Activated CD4-positive, alpha-beta T cell treated with anti-CD3 and anti-CD28 coated beads, Interleukin-2, amount 50 U/mL, for 24 hours (primary cell): ENCODE data around the gene PTPA.
"Not testable (repeated sequence)": the region's sequence is repeated elsewhere in the genome, so short reads cannot be mapped to it uniquely, and the experiment has no call there.

Experiments used
- DNase-seq, 2 donors: peaks; one replicate each; pipeline ENCODE4 v3.0.0-alpha.2; 2020; ENCODE audit warnings: low read depth in 1 of 2, low spot score in 1 of 2

The PTPA gene

GRCh38 chr9:129151469-129151868, 40.3 kb downstream of the PTPA start:
- no peak for DNase-seq

- no peak for DNase-seq
These were observed 43.8 kb downstream of the PTPA start for GRCh38 chr9:129154866-129155477.

DNA sequence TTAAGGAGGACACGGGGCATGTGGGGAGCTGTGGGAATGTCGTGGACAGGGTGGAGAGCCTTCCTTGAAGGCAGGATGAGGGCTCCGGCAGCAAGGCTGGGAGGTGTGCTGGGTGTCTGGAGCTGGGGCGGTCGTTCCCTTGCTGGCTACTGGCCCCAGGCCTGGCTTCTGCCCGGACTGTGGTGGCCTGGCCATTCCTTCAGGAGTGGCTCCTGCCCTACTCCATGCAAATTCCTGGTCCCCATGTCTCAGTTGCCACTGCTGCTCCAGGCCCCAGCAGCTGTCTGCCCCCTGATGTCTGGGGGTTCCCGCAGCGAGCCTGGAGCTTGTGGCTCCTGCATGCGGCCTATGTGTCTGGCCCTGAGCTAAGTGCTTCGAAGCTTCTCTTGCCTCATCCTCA, 44.9 kb downstream of the PTPA start:
- DNase-seq: no peak

- no peak for DNase-seq
These were observed 49.7 kb downstream of the PTPA start for GRCh38 chr9:129160712-129161533.

DNA sequence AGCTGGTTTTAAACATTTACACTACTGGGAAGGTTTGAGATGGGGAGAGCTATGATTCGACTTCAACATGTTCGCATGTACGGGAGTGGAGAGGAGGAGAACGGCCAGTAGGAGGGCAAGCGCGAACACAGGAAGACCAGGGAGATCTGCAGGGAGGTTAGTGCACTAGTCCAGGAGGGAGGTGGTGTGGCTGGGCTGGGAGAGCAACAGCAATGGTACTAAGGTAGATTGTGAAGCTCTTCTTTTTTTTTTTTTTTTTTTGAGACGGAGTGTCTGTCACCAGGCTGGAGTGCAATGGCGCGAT, 50.3 kb downstream of the PTPA start:
- DNase-seq: no peak

GRCh38 chr9:129162497-129163197, 51.4 kb downstream of the PTPA start:
- no peak for DNase-seq

DNA sequence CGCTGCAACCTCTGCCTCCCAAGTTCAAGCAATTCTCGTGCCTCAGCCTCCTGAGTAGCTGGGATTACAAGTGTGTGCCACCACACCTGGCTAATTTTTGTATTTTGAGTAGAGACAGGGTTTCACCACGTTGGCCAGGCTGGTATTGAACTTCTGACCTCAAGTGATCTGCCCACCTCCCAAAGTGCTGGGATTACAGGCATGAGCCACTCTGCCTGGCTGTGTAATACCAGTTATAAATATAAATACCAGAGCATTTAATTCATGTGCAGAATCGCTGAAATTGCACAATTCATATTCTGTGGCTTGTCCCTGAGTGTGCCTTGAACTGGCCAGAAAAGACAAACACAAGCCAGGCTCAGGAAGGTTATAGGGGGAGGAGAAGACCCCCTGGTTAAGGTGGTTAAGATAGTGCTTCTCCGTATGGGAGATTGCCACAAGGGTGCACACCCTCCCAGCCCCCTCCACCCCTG, 52.0 kb downstream of the PTPA start:
- not testable (repeated sequence) for DNase-seq

DNA sequence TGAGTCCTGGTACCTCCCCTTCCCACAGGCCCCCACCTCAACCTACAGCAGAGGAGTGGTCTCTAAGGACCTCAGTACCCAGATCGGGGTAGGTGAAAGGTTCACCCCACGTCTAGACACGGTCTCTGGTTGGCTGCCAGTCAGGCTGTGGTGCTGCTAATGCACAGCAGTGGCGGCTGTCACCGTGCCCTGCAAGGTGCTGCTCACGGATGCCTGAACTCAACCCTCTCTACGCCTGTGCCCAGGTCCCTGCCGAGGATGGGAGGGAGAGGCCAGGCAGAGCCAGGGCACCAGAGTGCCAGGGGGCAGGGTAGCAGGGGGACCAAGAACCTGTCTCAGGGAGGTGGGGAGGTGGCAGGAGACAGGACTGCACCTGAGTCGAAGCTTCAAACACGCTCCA, 52.5 kb downstream of the PTPA start:
- no peak for DNase-seq

DNA sequence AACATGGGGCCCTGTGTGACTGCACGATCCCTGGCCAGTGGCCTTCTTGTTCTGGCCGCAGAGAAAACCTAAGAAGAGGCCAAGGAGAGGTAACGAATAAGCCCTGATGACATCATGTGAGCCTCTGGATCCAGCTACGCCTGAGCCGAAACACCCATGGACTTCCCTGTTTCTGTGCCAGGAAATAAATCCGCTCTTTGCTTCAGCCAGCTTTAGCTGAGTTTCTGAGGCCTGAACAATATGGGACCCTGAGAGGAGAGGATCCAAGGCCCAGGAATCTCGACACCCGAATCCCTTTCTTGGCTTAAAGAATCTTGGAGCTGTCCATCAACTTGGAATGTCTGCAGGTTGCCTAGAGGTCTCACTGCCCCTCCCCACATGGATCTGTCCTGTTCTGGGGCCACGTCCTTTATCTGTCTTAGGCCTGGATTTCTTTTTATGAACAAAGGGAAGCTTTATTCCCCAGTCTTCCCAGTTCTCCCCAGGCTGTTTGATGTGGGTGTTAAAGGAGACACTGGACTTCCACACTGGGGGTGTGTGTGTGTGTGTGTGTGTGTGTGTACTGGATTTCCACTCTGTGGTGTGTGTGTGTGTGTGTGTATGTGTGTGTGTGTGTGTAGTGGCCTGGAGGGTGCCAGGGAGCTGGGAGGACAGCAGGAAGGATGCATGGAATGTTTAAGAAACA, 53.2 kb downstream of the PTPA start:
- DNase-seq: no peak

DNA sequence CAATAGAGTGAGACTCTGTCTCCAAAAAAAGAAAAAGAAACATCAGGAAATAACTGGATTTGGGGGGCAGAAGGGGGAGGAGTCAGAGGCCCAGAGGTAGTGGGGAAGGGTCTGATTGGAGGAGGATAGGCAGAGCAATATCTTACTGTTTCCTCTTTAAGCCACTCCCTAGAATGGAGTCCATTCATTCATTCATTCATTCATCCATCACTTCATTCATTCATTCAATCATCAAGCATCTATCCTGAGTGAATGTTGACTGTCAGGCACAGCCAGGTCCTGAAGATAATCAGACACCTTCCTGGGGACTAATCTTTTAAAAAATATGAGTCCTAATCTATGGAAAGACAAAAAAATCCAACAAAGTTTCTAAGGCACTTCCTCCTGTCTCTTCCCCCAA, 54.0 kb downstream of the PTPA start:
- no peak for DNase-seq

DNA sequence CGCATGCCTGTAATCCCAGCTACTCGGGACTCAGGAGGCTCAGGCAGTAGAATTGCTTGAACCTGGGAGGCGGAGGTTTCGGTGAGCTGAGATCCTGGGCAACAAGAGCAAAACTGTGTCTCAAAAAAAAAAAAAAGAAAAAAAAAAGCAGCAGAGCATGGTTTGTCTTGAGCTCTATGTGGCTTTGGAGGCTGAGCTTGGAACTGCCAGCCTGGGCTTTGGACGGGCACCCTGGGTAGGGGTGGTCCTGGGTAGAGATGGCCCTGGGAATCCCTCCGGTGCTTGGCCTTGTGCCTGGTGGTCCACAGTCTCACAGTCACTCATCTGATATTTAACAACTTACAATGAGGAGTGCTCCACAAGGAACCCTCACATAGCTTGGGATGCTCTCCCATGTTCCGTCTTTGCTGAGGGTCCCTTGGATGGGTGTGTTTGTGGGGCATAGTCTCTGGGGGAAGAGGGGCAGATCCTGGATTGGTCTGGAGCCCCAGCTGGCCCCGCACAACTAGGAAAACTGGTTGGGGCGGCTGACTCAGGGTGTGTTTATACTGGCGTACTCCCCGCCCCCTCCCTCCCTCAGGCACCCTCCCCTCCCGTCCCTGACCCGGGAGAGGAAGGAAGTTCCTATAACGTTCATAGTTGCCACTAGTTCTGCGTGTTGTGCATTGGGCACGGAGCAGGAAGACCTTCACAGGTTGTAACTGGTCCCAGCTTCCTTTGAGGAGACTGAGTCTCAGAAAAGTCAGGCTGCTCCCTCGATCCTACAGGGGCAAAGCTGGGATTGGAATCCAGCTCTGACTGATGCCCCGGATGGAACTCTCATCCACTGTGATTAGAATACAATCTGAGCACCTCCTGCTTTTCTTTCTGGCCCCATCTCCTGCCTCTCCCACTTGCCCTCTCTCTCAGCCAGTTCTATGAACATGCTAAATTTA, 55.7 kb downstream of the PTPA start:
- DNase-seq: no peak

DNA sequence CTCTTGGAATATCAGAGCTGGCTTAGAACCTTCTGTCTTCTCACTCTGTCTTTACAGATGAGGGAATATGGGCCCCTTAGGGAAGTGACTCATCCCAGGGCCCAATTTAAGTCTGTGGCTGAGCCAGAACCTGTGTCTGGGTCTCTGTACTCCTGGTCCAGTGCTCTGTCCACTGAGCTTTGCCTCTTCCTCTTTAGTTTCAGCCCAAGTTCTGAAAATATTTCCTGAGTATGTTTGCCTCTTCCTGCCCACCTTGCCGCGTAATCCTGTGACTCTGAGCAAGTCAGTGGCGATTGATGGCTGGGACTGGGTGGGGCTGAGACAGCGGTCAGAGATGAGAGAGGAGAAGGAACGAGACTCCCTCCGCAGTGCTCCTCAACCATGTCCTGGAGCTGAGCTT, 59.0 kb downstream of the PTPA start:
- DNase-seq: no peak

- no peak for DNase-seq
These were observed 61.0 kb downstream of the PTPA start for GRCh38 chr9:129171993-129172751.

GRCh38 chr9:129172816-129173215, 61.6 kb downstream of the PTPA start:
- no peak for DNase-seq

DNA sequence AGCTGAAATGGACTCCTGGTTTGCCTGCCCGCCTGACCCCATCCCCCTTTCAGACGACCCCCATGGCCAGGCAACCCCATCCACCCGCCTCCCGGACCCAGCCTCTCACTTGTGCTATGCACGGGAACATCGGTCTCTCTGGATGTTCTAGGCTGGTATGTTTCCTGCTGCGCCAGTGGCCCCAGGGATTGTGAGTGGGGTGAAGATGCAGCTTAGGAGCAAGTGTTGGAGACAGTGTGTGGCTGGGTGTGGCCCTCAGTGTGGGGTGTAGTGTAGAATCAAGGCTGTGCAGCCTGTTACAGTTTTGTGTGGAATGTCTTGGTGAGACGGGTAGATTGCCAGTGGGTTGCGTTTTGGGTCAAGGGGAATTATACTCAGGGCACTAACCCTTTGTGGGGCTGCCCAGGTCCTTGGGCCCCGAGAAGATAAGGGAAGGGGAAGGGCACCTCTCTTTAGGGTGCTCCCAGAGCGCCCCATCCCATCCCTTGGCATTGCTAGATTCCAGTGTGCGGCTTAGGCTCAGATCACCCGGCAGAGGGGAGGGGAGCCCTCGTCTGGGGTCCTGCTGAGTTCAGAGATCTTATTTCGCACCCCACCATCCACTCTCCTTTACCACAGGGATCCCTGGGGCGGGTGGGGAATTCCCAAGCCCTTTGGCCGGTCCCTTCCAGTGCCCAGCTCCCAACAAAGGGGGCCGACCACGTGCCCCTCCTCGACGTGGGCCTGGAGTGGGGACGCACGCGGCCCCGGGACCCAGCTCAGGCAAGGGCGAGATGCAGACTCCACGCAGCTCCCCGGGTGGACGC, 62.3 kb downstream of the PTPA start:
- no peak for DNase-seq

DNA sequence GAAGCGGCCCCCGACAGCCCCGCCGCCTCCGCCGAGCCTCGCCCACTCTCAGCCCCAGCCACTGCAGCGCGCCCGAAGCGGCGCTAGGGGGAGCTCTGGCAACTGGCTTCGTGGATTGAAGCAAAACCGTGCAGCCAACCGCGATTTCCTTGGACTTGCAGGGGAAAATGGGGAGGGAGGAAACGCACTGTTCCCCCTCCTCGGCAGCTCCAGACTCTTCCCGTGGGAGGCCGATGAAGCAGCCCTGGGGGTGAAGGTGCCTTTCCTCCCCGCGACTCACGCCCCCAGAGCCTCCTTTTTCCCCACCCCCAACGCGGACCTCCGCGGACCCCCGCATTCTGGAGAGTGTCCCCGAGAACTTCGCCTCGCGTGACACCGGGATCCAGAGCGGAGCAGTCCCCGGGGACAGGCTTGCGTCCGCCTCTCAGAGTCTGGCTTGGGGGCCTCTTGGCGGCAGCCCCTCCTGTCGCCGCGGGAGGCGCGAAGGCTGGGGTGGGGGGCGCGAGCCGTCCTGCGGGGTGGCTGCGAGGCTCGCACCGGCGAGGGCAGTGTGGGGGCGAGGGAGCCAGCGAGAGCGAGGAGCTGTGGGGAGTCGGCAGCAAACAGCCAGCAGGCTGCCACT, 63.0 kb downstream of the PTPA start:
- peak; percentile 60 to 65 for DNase-seq

GRCh38 chr9:129174724-129175514, 63.7 kb downstream of the PTPA start:
- DNase-seq: no peak

GRCh38 chr9:129175515-129175824, 64.3 kb downstream of the PTPA start:
- DNase-seq: no peak
